ENCODE measurements around the gene CES3.

Gene CES3

GRCh38 chr16:66961065-66961744 is at the start of gene CES3:
CES3 (plus strand) TSS chr16:66961266; CDS start chr16:66961308, 42 bp downstream.
- DNase-seq (ENCODE audit: low read depth in 2 of 2), result no peak

GRCh38 chr16:66911801-66912200 is 49.3 kb upstream of the CES3 start:
- no peak for DNase-seq (ENCODE audit: low read depth in 2 of 2)

- DNase-seq (ENCODE audit: low read depth in 2 of 2), result no peak
These were observed 48.0 kb upstream of the CES3 start for GRCh38 chr16:66913081-66913480.

GRCh38 chr16:66913711-66914110 is 47.4 kb upstream of the CES3 start:
- DNase-seq (ENCODE audit: low read depth in 2 of 2), result no peak

- no peak for DNase-seq (ENCODE audit: low read depth in 2 of 2)
These were observed 46.5 kb upstream of the CES3 start for GRCh38 chr16:66914541-66914940.

GRCh38 chr16:66915041-66915440 is 46.0 kb upstream of the CES3 start:
- no peak for DNase-seq (ENCODE audit: low read depth in 2 of 2)

- no peak for DNase-seq (ENCODE audit: low read depth in 2 of 2)
These were observed 44.5 kb upstream of the CES3 start for GRCh38 chr16:66916518-66916917.

- DNase-seq (ENCODE audit: low read depth in 2 of 2), result no peak
These were observed 43.3 kb upstream of the CES3 start for GRCh38 chr16:66917741-66918140.

- no peak for DNase-seq (ENCODE audit: low read depth in 2 of 2)
These were observed 42.7 kb upstream of the CES3 start for GRCh38 chr16:66918355-66918754.

- DNase-seq (ENCODE audit: low read depth in 2 of 2), result no peak
These were observed 42.1 kb upstream of the CES3 start, which contains the start of gene CDH16 for GRCh38 chr16:66918803-66919568. CDH16 (minus strand) TSS chr16:66918885; CDS start chr16:66918065, 820 bp downstream.

GRCh38 chr16:66919569-66920298 is 41.3 kb upstream of the CES3 start:
- no peak for DNase-seq (ENCODE audit: low read depth in 2 of 2)

- DNase-seq (ENCODE audit: low read depth in 2 of 2), result no peak
These were observed 40.8 kb upstream of the CES3 start for GRCh38 chr16:66920299-66920590.

- DNase-seq (ENCODE audit: low read depth in 2 of 2), result no peak
These were observed 40.0 kb upstream of the CES3 start for GRCh38 chr16:66920924-66921680.

- DNase-seq (ENCODE audit: low read depth in 2 of 2), result no peak
These were observed 39.2 kb upstream of the CES3 start for GRCh38 chr16:66921729-66922450.

GRCh38 chr16:66923247-66923731 is 37.8 kb upstream of the CES3 start:
- no peak for DNase-seq (ENCODE audit: low read depth in 2 of 2)

- no peak for DNase-seq (ENCODE audit: low read depth in 2 of 2)
These were observed 37.2 kb upstream of the CES3 start for GRCh38 chr16:66923866-66924265.

GRCh38 chr16:66924527-66925321 is 36.3 kb upstream of the CES3 start:
- DNase-seq (ENCODE audit: low read depth in 2 of 2), result no peak

GRCh38 chr16:66925322-66925840 is 35.7 kb upstream of the CES3 start, which contains the start of gene RRAD:
RRAD (minus strand) TSS chr16:66925535; CDS start chr16:66925179, 356 bp downstream.
- DNase-seq (ENCODE audit: low read depth in 2 of 2), result no peak

GRCh38 chr16:66926171-66926947 is 34.7 kb upstream of the CES3 start:
- no peak for DNase-seq (ENCODE audit: low read depth in 2 of 2)
